PFSK-1 (cell line): ENCODE measurements around the gene COMTD1. TPM values are rescaled to one million over a fixed set of nuclear protein-coding genes. Genes with fewer than 3 reads are reported as not detected.

Source experiments
- FOXP2 ChIP-seq: optimal IDR thresholded peaks from 2 replicates; pipeline ENCODE3; 2011; ENCODE audit warnings: borderline replicate concordance, control low read depth, inconsistent platforms; ENCODE audit not compliant: insufficient read depth; ENCODE audit errors: extremely low read length, extremely low read depth
- POLR2AphosphoS5 ChIP-seq: IDR thresholded peaks from 2 replicates; pipeline ENCODE4 v1.6.1; 2012; ENCODE audit warnings: low read depth, mild to moderate bottlenecking, control low read depth, low read length, moderate library complexity
- SIN3A ChIP-seq: IDR thresholded peaks from 2 replicates; pipeline ENCODE4 v1.6.1; 2012; ENCODE audit warnings: mild to moderate bottlenecking, low read length, moderate library complexity, borderline replicate concordance; ENCODE audit not compliant: insufficient read depth
- TAF1 ChIP-seq: IDR thresholded peaks from 2 replicates; pipeline ENCODE4 v1.6.1; 2012; ENCODE audit warnings: low read length, control low read depth, borderline replicate concordance; ENCODE audit not compliant: insufficient read depth
- polyA plus RNA-seq: library from polyadenylated mRNA; unstranded; fragments of >200 nt; gene quantifications from one replicate; pipeline ENCODE4 v1.2.1, GENCODE V29; 2012; ENCODE audit warnings: low read depth, missing spikeins; ENCODE audit not compliant: insufficient read length
- TF ChIP-seq, protein P1 (sequence below), 2 experiments: IDR thresholded peaks; 2 replicates each; pipeline versions ENCODE4 v1.6.1 to v1.8.0; 2011 to 2012; ENCODE audit warnings: low read depth in 2 of 2, low read length in 2 of 2, control low read depth in 1 of 2, inconsistent platforms in 1 of 2, mild to moderate bottlenecking in 1 of 2, moderate library complexity in 1 of 2; ENCODE audit not compliant: insufficient read depth in 1 of 2

Gene COMTD1
- 60.5 TPM for polyA plus RNA-seq

GRCh38 chr10:75235375-75236177, at the start of gene COMTD1:
COMTD1 (minus strand) TSS chr10:75235957; CDS start chr10:75235928, 29 bp downstream.
- TF ChIP-seq SIN3A (no peak), POLR2AphosphoS5 (no peak), FOXP2 (no peak), TAF1 (no peak)
- TF ChIP-seq, protein P1, sequence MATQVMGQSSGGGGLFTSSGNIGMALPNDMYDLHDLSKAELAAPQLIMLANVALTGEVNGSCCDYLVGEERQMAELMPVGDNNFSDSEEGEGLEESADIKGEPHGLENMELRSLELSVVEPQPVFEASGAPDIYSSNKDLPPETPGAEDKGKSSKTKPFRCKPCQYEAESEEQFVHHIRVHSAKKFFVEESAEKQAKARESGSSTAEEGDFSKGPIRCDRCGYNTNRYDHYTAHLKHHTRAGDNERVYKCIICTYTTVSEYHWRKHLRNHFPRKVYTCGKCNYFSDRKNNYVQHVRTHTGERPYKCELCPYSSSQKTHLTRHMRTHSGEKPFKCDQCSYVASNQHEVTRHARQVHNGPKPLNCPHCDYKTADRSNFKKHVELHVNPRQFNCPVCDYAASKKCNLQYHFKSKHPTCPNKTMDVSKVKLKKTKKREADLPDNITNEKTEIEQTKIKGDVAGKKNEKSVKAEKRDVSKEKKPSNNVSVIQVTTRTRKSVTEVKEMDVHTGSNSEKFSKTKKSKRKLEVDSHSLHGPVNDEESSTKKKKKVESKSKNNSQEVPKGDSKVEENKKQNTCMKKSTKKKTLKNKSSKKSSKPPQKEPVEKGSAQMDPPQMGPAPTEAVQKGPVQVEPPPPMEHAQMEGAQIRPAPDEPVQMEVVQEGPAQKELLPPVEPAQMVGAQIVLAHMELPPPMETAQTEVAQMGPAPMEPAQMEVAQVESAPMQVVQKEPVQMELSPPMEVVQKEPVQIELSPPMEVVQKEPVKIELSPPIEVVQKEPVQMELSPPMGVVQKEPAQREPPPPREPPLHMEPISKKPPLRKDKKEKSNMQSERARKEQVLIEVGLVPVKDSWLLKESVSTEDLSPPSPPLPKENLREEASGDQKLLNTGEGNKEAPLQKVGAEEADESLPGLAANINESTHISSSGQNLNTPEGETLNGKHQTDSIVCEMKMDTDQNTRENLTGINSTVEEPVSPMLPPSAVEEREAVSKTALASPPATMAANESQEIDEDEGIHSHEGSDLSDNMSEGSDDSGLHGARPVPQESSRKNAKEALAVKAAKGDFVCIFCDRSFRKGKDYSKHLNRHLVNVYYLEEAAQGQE (IDR thresholded peaks at IDR 0.05; ENCODE audit: insufficient read depth in 1 of 2, low read depth in 2 of 2, low read length in 2 of 2): no peak

DNA sequence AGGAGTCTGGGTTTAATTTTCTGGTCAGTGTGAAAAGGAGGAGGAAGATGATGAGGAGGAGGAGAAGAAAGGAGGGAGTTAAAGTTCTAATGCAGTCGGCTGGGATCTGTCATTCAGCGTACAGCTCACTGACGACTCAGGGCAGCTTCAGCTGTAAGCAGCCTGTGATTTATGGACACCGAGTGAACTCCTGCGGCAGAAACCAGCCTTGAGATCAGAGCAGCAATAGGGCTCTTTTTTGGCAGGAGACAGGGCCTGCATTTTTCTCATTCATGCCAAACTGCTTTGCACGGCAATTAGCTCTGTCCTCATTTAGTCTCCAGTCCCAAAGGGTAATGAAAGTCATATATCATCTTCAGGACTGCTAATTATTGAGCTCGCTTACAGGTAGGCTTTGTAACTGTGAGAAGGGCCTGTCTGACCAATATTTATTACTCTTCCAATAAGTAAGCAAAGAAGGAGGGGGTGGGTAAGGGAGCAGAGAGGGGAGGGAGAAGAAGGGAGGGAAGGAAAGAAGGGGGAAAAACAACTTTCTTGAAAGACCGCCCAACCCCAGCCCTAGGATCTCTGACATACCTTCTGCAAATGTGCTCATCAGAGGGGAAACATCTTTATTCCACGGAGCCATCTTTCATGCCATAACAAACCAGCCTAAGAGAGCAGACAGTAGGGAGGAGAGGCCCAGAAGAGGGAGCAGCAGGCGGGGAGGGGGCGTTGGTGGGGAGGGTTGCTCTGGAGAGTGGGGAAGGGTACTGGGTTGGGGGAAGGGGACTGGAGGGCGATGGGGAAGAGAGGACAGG, 48.1 kb upstream of the COMTD1 start:
- TF ChIP-seq, protein P1 (IDR thresholded peaks at IDR 0.05; ENCODE audit: insufficient read depth in 1 of 2, low read depth in 2 of 2, low read length in 2 of 2): no peak
- TF ChIP-seq POLR2AphosphoS5 (no peak), TAF1 (no peak), SIN3A (no peak), FOXP2 (no peak)

DNA sequence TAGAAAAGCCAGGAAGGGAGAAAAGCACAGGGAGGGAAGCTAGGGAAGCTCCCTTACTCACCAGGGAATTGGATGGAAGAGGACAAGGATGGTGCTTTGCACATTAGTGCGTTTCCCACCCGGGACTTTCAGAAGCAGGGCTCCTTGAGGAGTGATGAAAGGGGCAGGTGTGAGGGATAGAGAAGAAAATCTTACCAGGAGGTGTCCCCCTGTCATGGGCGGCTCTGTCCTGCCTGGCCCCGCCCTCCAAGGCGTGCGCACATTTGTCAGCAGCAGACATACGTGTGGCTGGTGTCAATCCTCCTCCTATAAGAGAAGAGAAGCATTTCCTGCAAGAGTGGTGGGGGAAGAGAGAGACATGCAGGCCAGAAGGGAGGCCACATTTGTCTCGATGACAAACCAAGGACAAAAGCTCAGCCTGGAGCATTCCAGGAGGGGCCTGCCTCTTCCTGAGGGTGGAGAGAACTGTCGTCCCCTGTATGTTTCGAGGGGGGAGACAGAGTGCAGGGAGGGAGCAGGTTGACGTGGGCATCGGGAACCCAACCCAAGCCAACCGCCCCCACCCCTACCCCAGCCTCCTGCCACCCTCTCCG, 47.4 kb upstream of the COMTD1 start:
- TF ChIP-seq SIN3A: no peak
- no peak for TF ChIP-seq POLR2AphosphoS5
- TF ChIP-seq, protein P1 (IDR thresholded peaks at IDR 0.05; ENCODE audit: insufficient read depth in 1 of 2, low read depth in 2 of 2, low read length in 2 of 2): no peak
- no peak for TF ChIP-seq TAF1
- no peak for TF ChIP-seq FOXP2

GRCh38 chr10:75281974-75282373, 46.2 kb upstream of the COMTD1 start:
- TF ChIP-seq FOXP2 (no peak), POLR2AphosphoS5 (no peak), SIN3A (no peak), TAF1 (no peak)
- TF ChIP-seq, protein P1 (IDR thresholded peaks at IDR 0.05; ENCODE audit: insufficient read depth in 1 of 2, low read depth in 2 of 2, low read length in 2 of 2): no peak
